Measurements from ENCODE around the gene IYD. TPM values are rescaled to one million over a fixed set of nuclear protein-coding genes. Genes with fewer than 3 reads are reported as not detected.

Gene IYD
- total and polyA plus RNA-seq, 10 donors = not detected

DNA sequence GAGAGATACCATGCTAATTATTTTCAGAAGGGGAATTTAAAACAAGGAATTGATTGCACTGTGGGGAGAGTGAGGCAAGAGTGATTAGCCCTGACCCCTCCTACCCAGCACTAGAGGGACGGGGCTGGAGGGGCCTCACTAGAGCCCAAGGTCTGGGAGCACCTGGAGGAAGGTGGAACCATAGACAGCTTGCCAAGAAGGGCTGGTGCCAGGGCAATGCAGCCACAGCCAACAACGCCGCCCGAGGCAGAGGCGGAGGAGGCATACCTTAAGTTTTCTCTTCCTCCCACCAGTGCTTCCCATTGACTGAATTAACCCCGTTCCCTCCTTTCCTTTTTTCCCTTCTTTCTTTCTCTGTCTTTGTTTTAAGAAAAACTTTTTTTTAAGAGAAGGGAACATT is 40.0 kb downstream of the IYD start:
- no peaks in the 10 kb centered on the region for H3K36me3 ChIP-seq
- peaks cover 0 to 8% (median 0%) of the 10 kb centered on the region in 7 donors for H3K27me3 ChIP-seq (replicated peaks in 1 of 7)
- WGBS, 5 donors = 68 to 90% (median 80%) methylated on average over 6 of the region's 6 CpGs
- intact Hi-C loops (cut with DNase I; ENCODE audit: low total_unique reads) = no loop called here
- peaks cover 14 to 37% (median 21%) of the 10 kb centered on the region in 6 donors for H3K4me1 ChIP-seq
- H3K27ac ChIP-seq = peak overlapping the region in 1 of 8 donors; percentile 57
- no peak for DNase-seq
- TF ChIP-seq, protein P1, sequence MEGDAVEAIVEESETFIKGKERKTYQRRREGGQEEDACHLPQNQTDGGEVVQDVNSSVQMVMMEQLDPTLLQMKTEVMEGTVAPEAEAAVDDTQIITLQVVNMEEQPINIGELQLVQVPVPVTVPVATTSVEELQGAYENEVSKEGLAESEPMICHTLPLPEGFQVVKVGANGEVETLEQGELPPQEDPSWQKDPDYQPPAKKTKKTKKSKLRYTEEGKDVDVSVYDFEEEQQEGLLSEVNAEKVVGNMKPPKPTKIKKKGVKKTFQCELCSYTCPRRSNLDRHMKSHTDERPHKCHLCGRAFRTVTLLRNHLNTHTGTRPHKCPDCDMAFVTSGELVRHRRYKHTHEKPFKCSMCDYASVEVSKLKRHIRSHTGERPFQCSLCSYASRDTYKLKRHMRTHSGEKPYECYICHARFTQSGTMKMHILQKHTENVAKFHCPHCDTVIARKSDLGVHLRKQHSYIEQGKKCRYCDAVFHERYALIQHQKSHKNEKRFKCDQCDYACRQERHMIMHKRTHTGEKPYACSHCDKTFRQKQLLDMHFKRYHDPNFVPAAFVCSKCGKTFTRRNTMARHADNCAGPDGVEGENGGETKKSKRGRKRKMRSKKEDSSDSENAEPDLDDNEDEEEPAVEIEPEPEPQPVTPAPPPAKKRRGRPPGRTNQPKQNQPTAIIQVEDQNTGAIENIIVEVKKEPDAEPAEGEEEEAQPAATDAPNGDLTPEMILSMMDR (IDR thresholded peaks at IDR 0.05 in 8 of 11, conservative IDR thresholded peaks at IDR 0.05 in 3 of 11) = no peak
- TF ChIP-seq POLR2AphosphoS5 (IDR thresholded peaks at IDR 0.05) (no peak), POLR2A (IDR thresholded peaks at IDR 0.05) (no peak)
- H3K9me3 ChIP-seq = peaks cover 3 to 15% (median 11%) of the 10 kb centered on the region in 8 donors
- no peak overlapping the region for H3K4me3 ChIP-seq

DNA sequence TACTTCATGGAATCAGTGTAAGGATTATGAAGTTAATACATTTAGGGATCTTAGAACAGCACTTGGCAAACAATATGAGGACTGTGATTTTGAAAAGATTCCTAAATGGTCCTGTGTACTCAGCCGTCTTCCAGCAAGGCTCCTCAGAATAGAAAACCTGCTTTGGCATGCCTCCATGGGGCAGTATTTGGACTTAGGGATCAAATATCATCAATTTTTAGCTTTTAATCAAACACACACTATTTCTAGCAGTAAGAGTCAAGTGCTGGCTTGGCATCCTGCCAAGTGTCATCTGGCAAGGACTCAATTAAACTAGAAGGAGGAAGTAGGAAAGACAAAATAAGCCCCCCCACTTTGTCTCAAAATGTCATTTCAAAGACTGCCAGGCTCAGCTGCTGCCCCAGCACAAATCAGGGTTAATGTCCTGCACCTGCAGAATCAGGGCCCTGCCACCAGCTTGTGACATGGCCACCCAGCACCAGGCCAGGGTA is 40.8 kb downstream of the IYD start:
- no peak overlapping the region for H3K4me3 ChIP-seq
- H3K9me3 ChIP-seq = peaks cover 3 to 15% (median 11%) of the 10 kb centered on the region in 8 donors
- H3K27ac ChIP-seq = peak overlapping the region in 7 of 8 donors; percentile 1 to 57 (median 46)
- intact Hi-C loops (cut with DNase I; ENCODE audit: low total_unique reads) = loop anchor here (10.0 kb wide), 1 partner anchor 195 kb away; no protein-coding TSS in a partner anchor
- WGBS, 5 donors = 7 to 22% (median 14%) methylated on average over 1 of the region's 1 CpG
- H3K36me3 ChIP-seq = no peaks in the 10 kb centered on the region
- TF ChIP-seq POLR2A (IDR thresholded peaks at IDR 0.05) = no peak
- TF ChIP-seq POLR2AphosphoS5 (IDR thresholded peaks at IDR 0.05) = peak in 1 of 3 donors; percentile 12
- DNase-seq = peak; percentile 85
- peaks cover 0 to 8% (median 0%) of the 10 kb centered on the region in 7 donors for H3K27me3 ChIP-seq (replicated peaks in 1 of 7)
- peaks cover 14 to 32% (median 21%) of the 10 kb centered on the region in 6 donors for H3K4me1 ChIP-seq

DNA sequence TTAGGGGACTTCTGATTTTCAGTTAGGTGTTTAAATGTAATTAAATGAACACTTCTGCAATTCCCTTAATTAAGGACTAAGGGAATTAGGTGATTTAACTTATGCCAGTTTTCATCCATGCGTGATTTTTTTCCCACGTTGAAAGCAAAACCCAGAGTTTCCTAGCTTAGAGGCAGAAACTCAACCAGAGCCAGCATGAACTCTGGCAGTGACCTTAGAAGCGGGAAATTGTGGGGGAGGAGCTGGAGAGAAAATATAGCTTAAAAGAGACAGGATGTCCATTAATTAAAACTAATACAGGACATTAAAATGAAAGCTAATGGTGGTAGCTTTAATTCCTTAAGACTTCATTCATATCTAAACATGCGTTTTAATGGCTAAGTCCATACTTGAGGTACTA is 41.6 kb downstream of the IYD start:
- DNase-seq = no peak
- TF ChIP-seq, protein P1 (IDR thresholded peaks at IDR 0.05 in 8 of 11, conservative IDR thresholded peaks at IDR 0.05 in 3 of 11) = no peak
- TF ChIP-seq POLR2AphosphoS5 (IDR thresholded peaks at IDR 0.05) = no peak
- TF ChIP-seq POLR2A (IDR thresholded peaks at IDR 0.05) = no peak
- intact Hi-C loops (cut with DNase I; ENCODE audit: low total_unique reads) = loop anchor here (10.0 kb wide), 1 partner anchor 194 kb away; no protein-coding TSS in a partner anchor
- Histone ChIP-seq H3K27ac (peak overlapping the region; percentile 1 to 57 (median 45)), H3K27me3 (replicated peaks in 1 of 7) (peaks cover 0 to 8% (median 0%) of the 10 kb centered on the region in 7 donors), H3K36me3 (no peaks in the 10 kb centered on the region), H3K9me3 (peaks cover 0 to 7% (median 4%) of the 10 kb centered on the region in 8 donors), H3K4me3 (no peak overlapping the region), H3K4me1 (peaks cover 14 to 32% (median 21%) of the 10 kb centered on the region in 6 donors)
- 47 to 70% (median 53%) methylated on average over 4 of the region's 4 CpGs for WGBS, 5 donors

DNA sequence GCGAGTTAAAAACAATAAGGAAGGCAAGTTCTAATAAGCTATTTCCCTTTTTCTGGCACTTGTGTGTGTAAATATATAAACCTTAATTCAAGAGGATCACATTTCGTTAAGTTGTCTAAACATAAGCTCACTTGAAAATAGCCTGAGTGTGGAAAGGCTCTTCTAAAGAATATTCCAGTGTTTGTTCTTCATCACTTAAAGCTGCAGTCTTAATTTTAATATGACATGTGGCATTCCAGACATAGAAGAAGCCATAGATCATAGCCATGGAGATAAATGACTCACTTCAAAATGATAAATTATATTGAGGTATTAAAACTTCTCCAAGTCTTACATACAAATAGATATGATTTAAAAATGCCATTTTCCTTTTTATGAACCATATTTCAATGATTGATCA is 42.1 kb downstream of the IYD start:
- Histone ChIP-seq H3K27ac (peak overlapping the region in 7 of 8 donors; percentile 1 to 57 (median 41)), H3K4me3 (no peak overlapping the region), H3K4me1 (peaks cover 14 to 32% (median 21%) of the 10 kb centered on the region in 6 donors), H3K27me3 (replicated peaks in 1 of 7) (peaks cover 0 to 8% (median 0%) of the 10 kb centered on the region in 7 donors), H3K36me3 (no peaks in the 10 kb centered on the region), H3K9me3 (peaks cover 0 to 2% (median 0%) of the 10 kb centered on the region in 8 donors)
- no peak for DNase-seq
- TF ChIP-seq, protein P1 (IDR thresholded peaks at IDR 0.05 in 8 of 11, conservative IDR thresholded peaks at IDR 0.05 in 3 of 11) = no peak
- TF ChIP-seq POLR2AphosphoS5 (IDR thresholded peaks at IDR 0.05) = no peak
- no peak for TF ChIP-seq POLR2A (IDR thresholded peaks at IDR 0.05)
- intact Hi-C loops (cut with DNase I; ENCODE audit: low total_unique reads) = loop anchor here (10.0 kb wide), 1 partner anchor 194 kb away; no protein-coding TSS in a partner anchor
- WGBS, 5 donors = 24 to 52% (median 33%) methylated on average over 2 of the region's 2 CpGs
